Measurements from ENCODE around the gene PPM1B. TPM values are rescaled to one million over a fixed set of nuclear protein-coding genes. Genes with fewer than 3 reads are reported as not detected.

PPM1B gene
- total and polyA plus RNA-seq, 2 of the 4 experiments (the other 2 are of a cell fraction): 13.4 to 14.7 TPM

DNA sequence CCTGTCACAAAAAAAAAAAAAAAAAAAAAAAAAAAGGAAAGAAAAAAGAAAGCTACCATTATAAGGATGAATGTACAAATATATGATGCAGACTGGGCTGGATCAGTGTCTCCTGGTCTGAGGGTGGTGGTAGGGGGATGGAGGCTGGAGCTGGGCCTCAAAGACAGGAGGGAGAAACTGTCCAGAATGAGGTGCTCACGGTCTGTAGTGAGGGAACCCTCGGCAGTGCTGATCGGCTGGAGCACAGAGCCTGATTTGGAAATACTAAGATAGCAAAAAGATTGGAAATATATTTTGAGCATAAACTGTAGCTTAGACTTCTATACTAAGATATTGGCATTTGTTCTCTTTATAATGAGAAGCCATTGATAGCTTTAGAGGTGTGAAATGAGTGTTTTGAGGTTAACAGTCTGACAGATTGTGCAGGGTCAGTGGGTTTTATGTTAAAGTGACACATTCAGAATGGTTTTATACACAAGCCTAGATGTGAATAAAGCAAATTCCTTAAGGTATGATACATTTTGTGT lies 98.7 kb downstream of the PPM1B start:
- DNase-seq (no peak), ATAC-seq (ENCODE audit: low read depth) (no peak)
- Histone ChIP-seq H3K36me3 (ENCODE audit: control insufficient read depth, insufficient read depth, low read length) (no peaks in the 10 kb centered on the region), H2AK5ac (ENCODE audit: low read depth, low read length) (no peak overlapping the region), H2BK120ac (ENCODE audit: low read depth, low read length) (no peak overlapping the region), H3K27ac (ENCODE audit: insufficient read depth, low read length) (no peak overlapping the region), H2AK9ac (replicated peaks; ENCODE audit: low read depth, low read length, poor library complexity) (no peak overlapping the region), H3K9me3 (ENCODE audit: control insufficient read depth, insufficient read depth, low read length) (no peaks in the 10 kb centered on the region), H3K18ac (ENCODE audit: low read depth, low read length) (no peak overlapping the region), H3K4me3 (ENCODE audit: insufficient read depth, low read depth, low read length) (no peak overlapping the region), H3K56ac (ENCODE audit: extremely low read depth, insufficient read depth, low read length) (no peak overlapping the region), H3K9ac (ENCODE audit: low read depth, low read length) (no peak overlapping the region), H3K23ac (ENCODE audit: low read depth, low read length) (no peak overlapping the region), H2BK5ac (ENCODE audit: low read depth, low read length, poor library complexity, severe bottlenecking) (no peak overlapping the region), H3K4me2 (ENCODE audit: low read depth, low read length) (no peak overlapping the region), H4K20me1 (ENCODE audit: insufficient read depth, low read length) (no peaks in the 10 kb centered on the region), H4K91ac (ENCODE audit: insufficient read depth, low read depth, low read length) (no peak overlapping the region), H3K14ac (replicated peaks; ENCODE audit: low read depth, low read length) (no peak overlapping the region), H2BK20ac (ENCODE audit: low read depth, low read length) (no peak overlapping the region), H2AFZ (replicated peaks; ENCODE audit: low read length, poor library complexity) (no peak overlapping the region), H3K4ac (ENCODE audit: low read depth, low read length) (no peak overlapping the region), H4K5ac (ENCODE audit: low read depth, low read length) (no peak overlapping the region), H3K4me1 (ENCODE audit: control insufficient read depth, insufficient read depth, low read length) (peaks cover 2% of the 10 kb centered on the region), H2BK15ac (ENCODE audit: low read depth, low read length) (no peak overlapping the region; the same call in 2 of the 3 replicates), H3K79me1 (ENCODE audit: low read depth in 1 of 2, low read length in 2 of 2) (no peaks in the 10 kb centered on the region), H3K27me3 (ENCODE audit: control insufficient read depth, insufficient read depth, low read length) (no peaks in the 10 kb centered on the region; the same call in none of the 2 replicates), H4K8ac (ENCODE audit: low read depth in 2 of 2, low read length in 2 of 2) (no peak overlapping the region), H3K9me1 (ENCODE audit: insufficient read depth, low read length) (no peaks in the 10 kb centered on the region)
- in situ Hi-C loops (cut with MboI; ENCODE audit: low sequenced_read_pairs) (no loop called here), intact Hi-C loops (cut with micrococcal nuclease) (no loop called here), dilution Hi-C loops (cut with HindIII; ENCODE audit: low sequenced_read_pairs, unreplicated experiment) (no loop called here)
- WGBS, 2 experiments (ENCODE audit: extremely low coverage in 2 of 2, insufficient read length in 1 of 2): no CpG with 5 or more reads among the region's 3 CpGs
- BruUV-seq (replicated peaks): no TSS peak
- TF ChIP-seq RCOR1 (IDR thresholded peaks at IDR 0.05; ENCODE audit: insufficient replicate concordance, low read length) (no peak), MAZ (IDR thresholded peaks at IDR 0.05; ENCODE audit: borderline replicate concordance, low read depth, low read length) (no peak), CEBPB (IDR thresholded peaks at IDR 0.05; ENCODE audit: low read depth, low read length) (no peak), USF2 (IDR thresholded peaks at IDR 0.05; ENCODE audit: low read depth, low read length) (no peak), MAFK (IDR thresholded peaks at IDR 0.05; ENCODE audit: low read depth, low read length) (no peak), ELK1 (IDR thresholded peaks at IDR 0.05; ENCODE audit: borderline replicate concordance, low read depth, low read length) (no peak), CHD1 (IDR thresholded peaks at IDR 0.05; ENCODE audit: low read depth, low read length) (no peak), BHLHE40 (IDR thresholded peaks at IDR 0.05; ENCODE audit: low read depth, low read length) (no peak), SMC3 (IDR thresholded peaks at IDR 0.05; ENCODE audit: low read depth, low read length) (no peak), RFX5 (IDR thresholded peaks at IDR 0.05; ENCODE audit: low read depth, low read length) (no peak), CTCF (conservative IDR thresholded peaks at IDR 0.05; ENCODE audit: low read depth, low read length) (no peak), POLR2A (IDR thresholded peaks at IDR 0.05; ENCODE audit: low read depth, low read length) (no peak), MXI1 (IDR thresholded peaks at IDR 0.05; ENCODE audit: borderline replicate concordance, low read depth, low read length) (no peak), RAD21 (IDR thresholded peaks at IDR 0.05; ENCODE audit: low read length) (no peak), NFE2L2 (IDR thresholded peaks at IDR 0.05; ENCODE audit: low read depth, low read length) (no peak)
- CTCF ChIA-PET: interaction anchor here (0.7 to 1.2 kb wide), 2 partner anchors 9 to 15 kb away, joined by 4 read pairs; no protein-coding TSS in a partner anchor
- POLR2A ChIA-PET (ENCODE audit: unreplicated experiment): no interaction called here

Data from IMR-90 (cell line).